Uterus (tissue), 4 donors: ENCODE results near the gene TTLL4. TPM values are rescaled to one million over a fixed set of nuclear protein-coding genes. Genes with fewer than 3 reads are reported as not detected.
A peak's percentile ranks its signal among the peaks of the same experiment; 100 is the strongest.

ENCODE experiments used
- DNase-seq, 2 donors: peaks; one replicate each; pipeline ENCODE4 v3.0.0-alpha.2; 2019 to 2020
- H3K27ac ChIP-seq, 2 donors: fragments of 200-600 bp; sonication (generic); 1 replicate in 1 of 2; 2 replicates in 1 of 2; pipeline ENCODE4 v1.5.1; 2016 to 2018
- H3K27me3 ChIP-seq, 2 donors: fragments of 200-600 bp; sonication (generic); one replicate each; pipeline ENCODE4 v1.5.1; 2018 to 2019; ENCODE audit warnings: control low read depth in 1 of 2
- H3K36me3 ChIP-seq, 2 donors: fragments of 200-600 bp; sonication (generic); one replicate each; pipeline ENCODE4 v1.5.1; 2019; ENCODE audit warnings: control low read depth in 1 of 2
- H3K4me1 ChIP-seq, 2 donors: fragments of 200-600 bp; sonication (generic); one replicate each; pipeline ENCODE4 v1.5.1; 2018 to 2019; ENCODE audit warnings: control low read depth in 1 of 2
- H3K4me3 ChIP-seq, 2 donors: fragments of 200-600 bp; sonication (generic); 1 replicate in 1 of 2; 2 replicates in 1 of 2; pipeline ENCODE4 v1.5.1; 2018 to 2019; ENCODE audit warnings: mild to moderate bottlenecking in 1 of 2
- H3K9me3 ChIP-seq, 2 donors: fragments of 200-600 bp; sonication (generic); one replicate each; pipeline ENCODE4 v1.5.1; 2019; ENCODE audit warnings: control low read depth in 1 of 2
- CTCF ChIP-seq, 4 experiments: fragments of 200-600 bp in 2 of 4; fragments of 450-650 bp in 2 of 4; sonication (generic) in 2 of 4; IDR thresholded peaks; one replicate each; pipeline ENCODE4 v1.5.1; 2016 to 2019; ENCODE audit warnings: antibody characterized with exemption in 4 of 4, mild to moderate bottlenecking in 2 of 4, moderate library complexity in 1 of 4
- POLR2A ChIP-seq, 2 donors: fragments of 450-650 bp; IDR thresholded peaks; one replicate each; pipeline ENCODE4 v1.6.1; 2016; ENCODE audit warnings: antibody characterized with exemption in 2 of 2, mild to moderate bottlenecking in 1 of 2, moderate library complexity in 1 of 2
- intact Hi-C: fragments of 100-400 bp; cut with DNase I; formaldehyde crosslinking; loops from one replicate; pipeline ENCODE4 v1.15.1; 2023; ENCODE audit warnings: low total_unique reads
- total RNA-seq, 4 donors: library from RNA; depleted of rRNA in 3 of 4; stranded (reverse); fragments of >200 nt in 3 of 4; gene quantifications; one replicate each; pipeline versions ENCODE4 v1.1.0 to v1.2.4, GENCODE V29; 2014 to 2023
- donor health status: DM: yes; HTN: yes; CAD: no.

The TTLL4 gene
- total RNA-seq, 4 donors from 2014 or later, result 13.1 to 117 (median 25.7) TPM

GRCh38 chr2:218781691-218782527 is 71.3 kb downstream of the TTLL4 start, which contains the start of gene CYP27A1:
Gene CYP27A1 (plus strand): TSS chr2:218782147. CDS start chr2:218782183, 36 bp downstream.
- DNase-seq, result peak; percentile 34 to 50
- Histone ChIP-seq H3K27ac (peak within 1 kb of the TSS; percentile 72 to 76), H3K27me3 (no peaks in the 10 kb centered on the region), H3K4me1 (no peaks in the 10 kb centered on the region), H3K4me3 (peak within 1 kb of the TSS; percentile 59 to 70), H3K36me3 (no peaks in the 10 kb centered on the region), H3K9me3 (no peaks in the 10 kb centered on the region)
- intact Hi-C loops, result no loop called here
- TF ChIP-seq CTCF (IDR thresholded peaks at IDR 0.05) (no peak), POLR2A (IDR thresholded peaks at IDR 0.05) (peak in 1 of 2 donors; percentile 25)

GRCh38 chr2:218782528-218782844 is 71.9 kb downstream of the TTLL4 start:
- no peak for DNase-seq
- H3K4me3 ChIP-seq, result peak overlapping the region; percentile 59 to 70
- no peaks in the 10 kb centered on the region for H3K36me3 ChIP-seq
- no peaks in the 10 kb centered on the region for H3K27me3 ChIP-seq
- no peaks in the 10 kb centered on the region for H3K4me1 ChIP-seq
- no peaks in the 10 kb centered on the region for H3K9me3 ChIP-seq
- TF ChIP-seq CTCF (IDR thresholded peaks at IDR 0.05) (no peak), POLR2A (IDR thresholded peaks at IDR 0.05) (no peak)
- peak overlapping the region; percentile 72 to 76 for H3K27ac ChIP-seq
- intact Hi-C loops, result no loop called here

GRCh38 chr2:218783688-218784087 is 73.1 kb downstream of the TTLL4 start:
- Histone ChIP-seq H3K27ac (no peak overlapping the region), H3K4me1 (no peaks in the 10 kb centered on the region), H3K9me3 (no peaks in the 10 kb centered on the region), H3K4me3 (no peak overlapping the region), H3K36me3 (no peaks in the 10 kb centered on the region), H3K27me3 (no peaks in the 10 kb centered on the region)
- intact Hi-C loops, result no loop called here
- DNase-seq, result no peak
- no peak for TF ChIP-seq POLR2A (IDR thresholded peaks at IDR 0.05)
- no peak for TF ChIP-seq CTCF (IDR thresholded peaks at IDR 0.05)

GRCh38 chr2:218785103-218785502 is 74.5 kb downstream of the TTLL4 start:
- Histone ChIP-seq H3K36me3 (no peaks in the 10 kb centered on the region), H3K4me3 (no peak overlapping the region), H3K9me3 (no peaks in the 10 kb centered on the region), H3K4me1 (no peaks in the 10 kb centered on the region), H3K27ac (no peak overlapping the region), H3K27me3 (no peaks in the 10 kb centered on the region)
- intact Hi-C loops, result no loop called here
- DNase-seq, result no peak
- TF ChIP-seq POLR2A (IDR thresholded peaks at IDR 0.05) (no peak), CTCF (IDR thresholded peaks at IDR 0.05) (no peak)

GRCh38 chr2:218786133-218786532 is 75.5 kb downstream of the TTLL4 start:
- Histone ChIP-seq H3K4me3 (no peak overlapping the region), H3K36me3 (no peaks in the 10 kb centered on the region), H3K4me1 (no peaks in the 10 kb centered on the region), H3K27ac (no peak overlapping the region), H3K27me3 (no peaks in the 10 kb centered on the region), H3K9me3 (no peaks in the 10 kb centered on the region)
- no peak for TF ChIP-seq CTCF (IDR thresholded peaks at IDR 0.05)
- TF ChIP-seq POLR2A (IDR thresholded peaks at IDR 0.05), result no peak
- intact Hi-C loops, result no loop called here
- DNase-seq, result no peak
